WTC11 (cell line): ENCODE measurements around the gene TBL1X. TPM values are rescaled to one million over a fixed set of nuclear protein-coding genes. Genes with fewer than 3 reads are reported as not detected.

Experiments
- ATAC-seq: fragments of 200-7000 bp; cut with Tn5 transposase; 2 replicates; pipeline ENCODE4 v1.10.0; 2021; ENCODE audit warnings: mild to moderate bottlenecking, moderate library complexity
- CTCF ChIA-PET: fragments of 300-600 bp; sonication (Branson Sonifier 250); formaldehyde crosslinking; loops from one replicate; lab custom pipeline; 2021; ENCODE audit warnings: antibody characterized with exemption; lab: Charles Lee
- POLR2A ChIA-PET: fragments of 350-600 bp; sonication (Branson Sonifier 250); formaldehyde crosslinking; loops from one replicate; lab custom pipeline; 2021; ENCODE audit warnings: antibody characterized with exemption; lab: Charles Lee
- DNase-seq: peaks from one replicate; pipeline ENCODE4 v3.0.0; 2021; ENCODE audit warnings: low spot score
- H3K27ac Mint-ChIP-seq: 2 replicates; pipeline ENCODE4 v1.8.0; 2021; ENCODE audit warnings: mixed read lengths
- H3K27me3 Mint-ChIP-seq: 2 replicates; pipeline ENCODE4 v1.8.0; 2021; ENCODE audit warnings: low read depth, mild to moderate bottlenecking, moderate library complexity, mixed read lengths
- H3K36me3 Mint-ChIP-seq: 2 replicates; pipeline ENCODE4 v1.8.0; 2021; ENCODE audit warnings: mixed read lengths
- H3K4me1 Mint-ChIP-seq: 2 replicates; pipeline ENCODE4 v1.8.0; 2022; ENCODE audit warnings: mixed read lengths
- H3K4me3 Mint-ChIP-seq: 2 replicates; pipeline ENCODE4 v1.8.0; 2021; ENCODE audit warnings: mild to moderate bottlenecking, moderate library complexity, mixed read lengths
- H3K9me3 Mint-ChIP-seq: 2 replicates; pipeline ENCODE4 v1.8.0; 2021; ENCODE audit warnings: mixed read lengths
- CREB1 ChIP-seq: sonication (generic); formaldehyde crosslinking; IDR thresholded peaks from 2 replicates; pipeline ENCODE4 v1.8.0; 2023; ENCODE audit warnings: mild to moderate bottlenecking, missing genetic modification reagents
- CREM ChIP-seq: sonication (generic); formaldehyde crosslinking; IDR thresholded peaks from 2 replicates; pipeline ENCODE4 v1.8.1; 2022; ENCODE audit warnings: mild to moderate bottlenecking, missing genetic modification reagents, moderate library complexity
- ESRRA ChIP-seq: sonication (generic); formaldehyde crosslinking; IDR thresholded peaks from 2 replicates; pipeline ENCODE4 v1.8.1; 2022; ENCODE audit warnings: mild to moderate bottlenecking, missing genetic modification reagents, borderline replicate concordance
- FOXJ3 ChIP-seq: sonication (generic); formaldehyde crosslinking; IDR thresholded peaks from 2 replicates; pipeline ENCODE4 v1.9.0; 2021; ENCODE audit warnings: missing genetic modification reagents, mild to moderate bottlenecking, borderline replicate concordance
- FOXK1 ChIP-seq: sonication (generic); formaldehyde crosslinking; IDR thresholded peaks from 2 replicates; pipeline ENCODE4 v1.8.0; 2022; ENCODE audit warnings: mild to moderate bottlenecking, moderate library complexity, missing genetic modification reagents
- FOXP1 ChIP-seq: sonication (generic); formaldehyde crosslinking; IDR thresholded peaks from 2 replicates; pipeline ENCODE4 v1.8.0; 2022; ENCODE audit warnings: missing genetic modification reagents, mild to moderate bottlenecking, moderate library complexity, borderline replicate concordance
- GRHL2 ChIP-seq: fragments of 250-450 bp; sonication (Bioruptor Pico); IDR thresholded peaks from 2 replicates; pipeline ENCODE4 v1.8.0; 2022; ENCODE audit warnings: mild to moderate bottlenecking, moderate library complexity; ENCODE audit not compliant: insufficient replicate concordance, severe bottlenecking
- GTF2I ChIP-seq: fragments of 250-450 bp; sonication (Bioruptor Pico); conservative IDR thresholded peaks from 2 replicates; pipeline ENCODE4 v1.4.0; 2021; ENCODE audit warnings: mild to moderate bottlenecking
- HMGA2 ChIP-seq: fragments of 250-450 bp; sonication (Bioruptor Pico); IDR thresholded peaks from 2 replicates; pipeline ENCODE4 v1.4.0; 2021; ENCODE audit warnings: mild to moderate bottlenecking, moderate library complexity
- JAZF1 ChIP-seq: fragments of 250-450 bp; sonication (Bioruptor Pico); IDR thresholded peaks from 2 replicates; pipeline ENCODE4 v1.9.0; 2021; ENCODE audit warnings: moderate library complexity, mild to moderate bottlenecking, inconsistent platforms
- JUN ChIP-seq: sonication (generic); formaldehyde crosslinking; IDR thresholded peaks from 2 replicates; pipeline ENCODE4 v1.8.0; 2023; ENCODE audit warnings: mild to moderate bottlenecking, missing genetic modification reagents
- NFE2L1 ChIP-seq: sonication (generic); formaldehyde crosslinking; IDR thresholded peaks from 2 replicates; pipeline ENCODE4 v1.8.1; 2023; ENCODE audit warnings: missing genetic modification reagents
- ZNF121 ChIP-seq: sonication (generic); formaldehyde crosslinking; IDR thresholded peaks from 2 replicates; pipeline ENCODE4 v1.8.0; 2023; ENCODE audit warnings: missing genetic modification reagents
- ZNF317 ChIP-seq: sonication (generic); formaldehyde crosslinking; IDR thresholded peaks from 2 replicates; pipeline ENCODE4 v1.8.1; 2023; ENCODE audit warnings: low read depth, mild to moderate bottlenecking, moderate library complexity, missing genetic modification reagents, borderline replicate concordance
- ZNF671 ChIP-seq: fragments of 250-450 bp; sonication (Bioruptor Pico); IDR thresholded peaks from 2 replicates; pipeline ENCODE4 v1.8.0; 2021; ENCODE audit warnings: mild to moderate bottlenecking
- total RNA-seq: library from RNA; stranded (reverse); gene quantifications from 3 replicates; pipeline ENCODE4 v1.2.3, GENCODE V29; 2021
- TF ChIP-seq, protein P1 (sequence below): sonication (generic); formaldehyde crosslinking; IDR thresholded peaks from 2 replicates; pipeline ENCODE4 v1.8.1; 2022; ENCODE audit warnings: low read depth, mild to moderate bottlenecking, moderate library complexity, missing genetic modification reagents, borderline replicate concordance
- TF ChIP-seq, protein P2 (sequence below): sonication (generic); formaldehyde crosslinking; IDR thresholded peaks from 2 replicates; pipeline ENCODE4 v1.8.0; 2022; ENCODE audit warnings: missing genetic modification reagents
- TF ChIP-seq, protein P3 (sequence below): sonication (generic); formaldehyde crosslinking; IDR thresholded peaks from 2 replicates; pipeline ENCODE4 v1.8.0; 2023; ENCODE audit warnings: mild to moderate bottlenecking, missing genetic modification reagents
- TF ChIP-seq, protein P4 (sequence below): fragments of 250-450 bp; sonication (Bioruptor Pico); IDR thresholded peaks from 2 replicates; pipeline ENCODE4 v2.1.2; 2022; ENCODE audit warnings: mild to moderate bottlenecking, moderate library complexity
- TF ChIP-seq, protein P5 (sequence below): sonication (generic); formaldehyde crosslinking; IDR thresholded peaks from 2 replicates; pipeline ENCODE4 v1.8.1; 2022; ENCODE audit warnings: missing genetic modification reagents, borderline replicate concordance
- TF ChIP-seq, protein P6 (sequence below): sonication (generic); formaldehyde crosslinking; IDR thresholded peaks from 2 replicates; pipeline ENCODE4 v1.8.0; 2023; ENCODE audit warnings: missing genetic modification reagents

TBL1X gene
- total RNA-seq, 1 experiment from 2014 or later = 27.7 TPM

DNA sequence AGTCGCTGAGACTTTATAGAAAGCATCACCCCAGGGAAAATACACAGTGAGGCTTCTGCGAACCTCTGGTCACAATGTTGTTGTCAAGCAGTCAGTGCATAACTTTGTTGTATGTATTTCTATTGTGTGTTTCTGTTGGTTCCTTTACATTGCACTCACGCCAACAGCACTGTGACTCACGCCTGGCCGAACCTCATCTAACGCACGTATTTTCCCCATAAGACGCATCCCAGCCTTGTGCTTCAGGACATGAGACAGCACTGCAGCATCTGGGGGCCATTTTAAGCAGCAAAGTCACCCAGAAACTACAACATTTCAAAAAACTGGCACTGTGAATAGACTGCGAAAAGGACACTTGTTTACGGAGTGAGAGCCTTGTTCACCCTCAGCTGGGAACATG is 30.6 kb downstream of the TBL1X start (continued):
- no peak for TF ChIP-seq ZNF317 (CRISPR knock-in tag)
- TF ChIP-seq CREM (CRISPR knock-in tag) = no peak
- TF ChIP-seq, protein P1, sequence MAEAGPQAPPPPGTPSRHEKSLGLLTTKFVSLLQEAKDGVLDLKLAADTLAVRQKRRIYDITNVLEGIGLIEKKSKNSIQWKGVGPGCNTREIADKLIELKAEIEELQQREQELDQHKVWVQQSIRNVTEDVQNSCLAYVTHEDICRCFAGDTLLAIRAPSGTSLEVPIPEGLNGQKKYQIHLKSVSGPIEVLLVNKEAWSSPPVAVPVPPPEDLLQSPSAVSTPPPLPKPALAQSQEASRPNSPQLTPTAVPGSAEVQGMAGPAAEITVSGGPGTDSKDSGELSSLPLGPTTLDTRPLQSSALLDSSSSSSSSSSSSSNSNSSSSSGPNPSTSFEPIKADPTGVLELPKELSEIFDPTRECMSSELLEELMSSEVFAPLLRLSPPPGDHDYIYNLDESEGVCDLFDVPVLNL (CRISPR knock-in tag) = no peak
- no peak for TF ChIP-seq JUN (CRISPR knock-in tag)
- TF ChIP-seq GRHL2 (CRISPR knock-in tag) = no peak
- TF ChIP-seq FOXJ3 = no peak
- TF ChIP-seq, protein P2, sequence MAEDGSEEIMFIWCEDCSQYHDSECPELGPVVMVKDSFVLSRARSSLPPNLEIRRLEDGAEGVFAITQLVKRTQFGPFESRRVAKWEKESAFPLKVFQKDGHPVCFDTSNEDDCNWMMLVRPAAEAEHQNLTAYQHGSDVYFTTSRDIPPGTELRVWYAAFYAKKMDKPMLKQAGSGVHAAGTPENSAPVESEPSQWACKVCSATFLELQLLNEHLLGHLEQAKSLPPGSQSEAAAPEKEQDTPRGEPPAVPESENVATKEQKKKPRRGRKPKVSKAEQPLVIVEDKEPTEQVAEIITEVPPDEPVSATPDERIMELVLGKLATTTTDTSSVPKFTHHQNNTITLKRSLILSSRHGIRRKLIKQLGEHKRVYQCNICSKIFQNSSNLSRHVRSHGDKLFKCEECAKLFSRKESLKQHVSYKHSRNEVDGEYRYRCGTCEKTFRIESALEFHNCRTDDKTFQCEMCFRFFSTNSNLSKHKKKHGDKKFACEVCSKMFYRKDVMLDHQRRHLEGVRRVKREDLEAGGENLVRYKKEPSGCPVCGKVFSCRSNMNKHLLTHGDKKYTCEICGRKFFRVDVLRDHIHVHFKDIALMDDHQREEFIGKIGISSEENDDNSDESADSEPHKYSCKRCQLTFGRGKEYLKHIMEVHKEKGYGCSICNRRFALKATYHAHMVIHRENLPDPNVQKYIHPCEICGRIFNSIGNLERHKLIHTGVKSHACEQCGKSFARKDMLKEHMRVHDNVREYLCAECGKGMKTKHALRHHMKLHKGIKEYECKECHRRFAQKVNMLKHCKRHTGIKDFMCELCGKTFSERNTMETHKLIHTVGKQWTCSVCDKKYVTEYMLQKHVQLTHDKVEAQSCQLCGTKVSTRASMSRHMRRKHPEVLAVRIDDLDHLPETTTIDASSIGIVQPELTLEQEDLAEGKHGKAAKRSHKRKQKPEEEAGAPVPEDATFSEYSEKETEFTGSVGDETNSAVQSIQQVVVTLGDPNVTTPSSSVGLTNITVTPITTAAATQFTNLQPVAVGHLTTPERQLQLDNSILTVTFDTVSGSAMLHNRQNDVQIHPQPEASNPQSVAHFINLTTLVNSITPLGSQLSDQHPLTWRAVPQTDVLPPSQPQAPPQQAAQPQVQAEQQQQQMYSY (CRISPR knock-in tag) = no peak
- no peak for TF ChIP-seq ZNF121 (CRISPR knock-in tag)

DNA sequence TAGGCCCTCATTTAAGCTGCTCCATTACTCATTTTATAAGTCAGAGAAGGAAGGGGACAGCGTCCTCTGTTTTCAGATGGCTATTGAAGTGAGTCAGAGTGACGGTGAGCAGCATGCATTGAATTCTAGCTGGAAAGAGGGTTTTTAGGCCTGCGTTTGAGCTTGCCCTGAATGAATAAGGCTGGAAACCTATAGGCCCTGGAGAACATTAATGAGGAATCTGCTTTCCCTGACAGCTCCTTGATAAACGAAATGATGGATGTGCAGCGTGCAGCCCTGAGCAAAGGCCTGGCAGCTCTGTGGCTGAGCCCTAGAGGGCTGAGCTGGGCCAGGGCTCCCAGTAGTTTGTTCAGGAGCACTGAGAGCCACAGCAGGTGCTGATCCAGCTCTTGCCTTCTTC is 33.4 kb downstream of the TBL1X start:
- no peak for ATAC-seq
- ChIA-PET POLR2A (no interaction called here), CTCF (interaction anchor here (1.0 to 1.1 kb wide), 2 partner anchors 12 to 16 kb away, joined by 3 read pairs; no protein-coding TSS in a partner anchor)
- no peak overlapping the region for H3K27ac Mint-ChIP-seq
- H3K27me3 Mint-ChIP-seq = no peaks in the 10 kb centered on the region
- H3K4me1 Mint-ChIP-seq = peaks cover 11% of the 10 kb centered on the region
- H3K4me3 Mint-ChIP-seq = no peak overlapping the region
- H3K36me3 Mint-ChIP-seq = peaks cover 11% of the 10 kb centered on the region
- DNase-seq = no peak
- TF ChIP-seq FOXJ3 = no peak
- TF ChIP-seq HMGA2 (CRISPR knock-in tag) = no peak
- no peak for TF ChIP-seq GTF2I (CRISPR knock-in tag)
- no peak for TF ChIP-seq CREB1 (CRISPR knock-in tag)
- H3K9me3 Mint-ChIP-seq = no peaks in the 10 kb centered on the region

DNA sequence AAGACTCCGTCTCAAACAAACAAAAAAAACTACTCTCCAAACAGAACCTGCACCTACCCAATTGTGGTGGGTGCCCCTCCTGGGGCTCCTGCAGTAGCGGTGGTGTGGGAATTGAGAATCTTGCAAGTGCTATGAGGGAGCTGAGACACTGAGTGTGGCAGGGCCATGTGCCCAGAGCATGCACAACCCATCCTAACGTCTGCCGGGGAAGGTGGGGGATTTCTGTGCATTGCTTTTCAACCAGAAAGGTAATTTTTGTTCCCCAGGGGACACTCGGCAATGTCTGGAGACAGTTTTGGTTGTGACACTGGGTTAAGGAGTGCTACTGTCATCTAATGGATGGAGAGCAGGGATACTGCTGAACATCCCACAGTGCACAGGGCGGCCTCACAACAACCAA is 35.7 kb downstream of the TBL1X start:
- Mint-ChIP-seq H3K4me3 (no peak overlapping the region), H3K4me1 (peaks cover 1% of the 10 kb centered on the region; the same call in 1 of the 2 replicates), H3K9me3 (no peaks in the 10 kb centered on the region), H3K27ac (no peak overlapping the region), H3K36me3 (peaks cover 28% of the 10 kb centered on the region), H3K27me3 (no peaks in the 10 kb centered on the region)
- TF ChIP-seq, protein P3, sequence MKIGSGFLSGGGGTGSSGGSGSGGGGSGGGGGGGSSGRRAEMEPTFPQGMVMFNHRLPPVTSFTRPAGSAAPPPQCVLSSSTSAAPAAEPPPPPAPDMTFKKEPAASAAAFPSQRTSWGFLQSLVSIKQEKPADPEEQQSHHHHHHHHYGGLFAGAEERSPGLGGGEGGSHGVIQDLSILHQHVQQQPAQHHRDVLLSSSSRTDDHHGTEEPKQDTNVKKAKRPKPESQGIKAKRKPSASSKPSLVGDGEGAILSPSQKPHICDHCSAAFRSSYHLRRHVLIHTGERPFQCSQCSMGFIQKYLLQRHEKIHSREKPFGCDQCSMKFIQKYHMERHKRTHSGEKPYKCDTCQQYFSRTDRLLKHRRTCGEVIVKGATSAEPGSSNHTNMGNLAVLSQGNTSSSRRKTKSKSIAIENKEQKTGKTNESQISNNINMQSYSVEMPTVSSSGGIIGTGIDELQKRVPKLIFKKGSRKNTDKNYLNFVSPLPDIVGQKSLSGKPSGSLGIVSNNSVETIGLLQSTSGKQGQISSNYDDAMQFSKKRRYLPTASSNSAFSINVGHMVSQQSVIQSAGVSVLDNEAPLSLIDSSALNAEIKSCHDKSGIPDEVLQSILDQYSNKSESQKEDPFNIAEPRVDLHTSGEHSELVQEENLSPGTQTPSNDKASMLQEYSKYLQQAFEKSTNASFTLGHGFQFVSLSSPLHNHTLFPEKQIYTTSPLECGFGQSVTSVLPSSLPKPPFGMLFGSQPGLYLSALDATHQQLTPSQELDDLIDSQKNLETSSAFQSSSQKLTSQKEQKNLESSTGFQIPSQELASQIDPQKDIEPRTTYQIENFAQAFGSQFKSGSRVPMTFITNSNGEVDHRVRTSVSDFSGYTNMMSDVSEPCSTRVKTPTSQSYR (CRISPR knock-in tag) = no peak
- TF ChIP-seq FOXP1 (CRISPR knock-in tag) (no peak), ZNF671 (CRISPR knock-in tag) (no peak), NFE2L1 (CRISPR knock-in tag) (no peak), ESRRA (no peak), FOXK1 (CRISPR knock-in tag) (no peak), JAZF1 (CRISPR knock-in tag) (no peak)
- TF ChIP-seq, protein P4, sequence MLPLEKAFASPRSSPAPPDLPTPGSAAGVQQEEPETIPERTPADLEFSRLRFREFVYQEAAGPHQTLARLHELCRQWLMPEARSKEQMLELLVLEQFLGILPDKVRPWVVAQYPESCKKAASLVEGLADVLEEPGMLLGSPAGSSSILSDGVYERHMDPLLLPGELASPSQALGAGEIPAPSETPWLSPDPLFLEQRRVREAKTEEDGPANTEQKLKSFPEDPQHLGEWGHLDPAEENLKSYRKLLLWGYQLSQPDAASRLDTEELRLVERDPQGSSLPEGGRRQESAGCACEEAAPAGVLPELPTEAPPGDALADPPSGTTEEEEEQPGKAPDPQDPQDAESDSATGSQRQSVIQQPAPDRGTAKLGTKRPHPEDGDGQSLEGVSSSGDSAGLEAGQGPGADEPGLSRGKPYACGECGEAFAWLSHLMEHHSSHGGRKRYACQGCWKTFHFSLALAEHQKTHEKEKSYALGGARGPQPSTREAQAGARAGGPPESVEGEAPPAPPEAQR = no peak
- TF ChIP-seq, protein P1 (CRISPR knock-in tag) = no peak
- TF ChIP-seq, protein P5, sequence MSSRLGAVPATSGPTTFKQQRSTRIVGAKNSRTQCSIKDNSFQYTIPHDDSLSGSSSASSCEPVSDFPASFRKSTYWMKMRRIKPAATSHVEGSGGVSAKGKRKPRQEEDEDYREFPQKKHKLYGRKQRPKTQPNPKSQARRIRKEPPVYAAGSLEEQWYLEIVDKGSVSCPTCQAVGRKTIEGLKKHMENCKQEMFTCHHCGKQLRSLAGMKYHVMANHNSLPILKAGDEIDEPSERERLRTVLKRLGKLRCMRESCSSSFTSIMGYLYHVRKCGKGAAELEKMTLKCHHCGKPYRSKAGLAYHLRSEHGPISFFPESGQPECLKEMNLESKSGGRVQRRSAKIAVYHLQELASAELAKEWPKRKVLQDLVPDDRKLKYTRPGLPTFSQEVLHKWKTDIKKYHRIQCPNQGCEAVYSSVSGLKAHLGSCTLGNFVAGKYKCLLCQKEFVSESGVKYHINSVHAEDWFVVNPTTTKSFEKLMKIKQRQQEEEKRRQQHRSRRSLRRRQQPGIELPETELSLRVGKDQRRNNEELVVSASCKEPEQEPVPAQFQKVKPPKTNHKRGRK (CRISPR knock-in tag) = no peak
- TF ChIP-seq, protein P6, sequence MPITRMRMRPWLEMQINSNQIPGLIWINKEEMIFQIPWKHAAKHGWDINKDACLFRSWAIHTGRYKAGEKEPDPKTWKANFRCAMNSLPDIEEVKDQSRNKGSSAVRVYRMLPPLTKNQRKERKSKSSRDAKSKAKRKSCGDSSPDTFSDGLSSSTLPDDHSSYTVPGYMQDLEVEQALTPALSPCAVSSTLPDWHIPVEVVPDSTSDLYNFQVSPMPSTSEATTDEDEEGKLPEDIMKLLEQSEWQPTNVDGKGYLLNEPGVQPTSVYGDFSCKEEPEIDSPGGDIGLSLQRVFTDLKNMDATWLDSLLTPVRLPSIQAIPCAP (CRISPR knock-in tag) = no peak
- ATAC-seq = no peak
- ChIA-PET CTCF (interaction anchor here (1.1 kb wide), 1 partner anchor 10 kb away, joined by 4 read pairs; no protein-coding TSS in a partner anchor), POLR2A (no interaction called here)
- DNase-seq = no peak
